Measurements from ENCODE around the gene SIRPA.

The SIRPA gene

DNA sequence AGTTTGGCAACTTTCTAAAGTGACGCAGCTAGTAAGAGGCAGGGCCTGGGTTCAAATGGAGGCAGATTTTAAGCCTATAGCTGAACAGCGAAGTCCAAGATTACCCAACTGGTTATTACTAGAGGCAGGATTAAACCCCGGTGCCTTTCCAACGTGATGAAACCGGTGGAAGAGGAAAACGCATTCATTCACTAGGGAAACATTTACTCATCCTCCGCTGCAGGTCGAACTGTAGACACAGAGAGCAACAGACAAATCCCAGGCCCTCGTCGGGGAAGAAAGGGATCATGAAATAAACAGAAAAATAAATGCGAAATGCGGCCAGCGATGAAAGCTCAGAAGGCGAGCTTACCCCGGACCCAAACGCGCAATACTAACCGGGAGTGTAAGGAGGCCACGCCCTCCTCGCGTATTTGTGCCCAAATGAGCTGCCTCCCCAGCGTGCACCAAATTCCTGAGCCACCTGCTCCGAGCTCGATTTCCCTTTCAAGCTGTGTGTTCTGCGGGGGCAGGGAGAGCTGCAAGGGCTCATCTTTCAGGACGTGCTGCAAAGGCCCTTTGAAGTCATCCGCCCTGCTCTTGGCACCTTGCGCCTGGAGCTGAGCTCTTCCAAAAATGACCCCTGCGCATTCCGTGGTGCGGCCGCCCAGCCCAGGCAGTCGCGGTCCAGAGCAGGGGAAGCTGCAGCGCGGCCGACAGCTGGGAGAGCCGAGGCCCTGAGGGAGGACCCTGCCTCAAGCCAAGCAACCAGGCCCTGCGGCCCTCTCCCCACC lies 51.7 kb downstream of the SIRPA start:
- peak in 2 of 56 donors; percentile 20 to 26 for DNase-seq

DNA sequence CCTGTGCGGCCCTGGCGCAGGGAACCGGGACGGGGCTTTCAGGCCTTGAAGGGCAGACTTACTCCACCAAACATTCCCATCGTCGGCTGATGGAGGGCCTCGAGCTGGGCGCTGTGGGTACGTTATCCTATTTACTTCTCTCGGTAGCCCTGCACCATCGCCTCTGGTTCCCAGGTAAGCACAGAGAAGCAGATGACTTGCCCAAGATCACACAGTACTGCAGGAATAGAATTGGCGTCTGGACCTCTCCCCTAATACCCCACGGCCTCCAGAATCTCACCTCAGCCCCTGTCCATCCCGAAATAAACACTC lies 52.3 kb downstream of the SIRPA start:
- no peak for DNase-seq

DNA sequence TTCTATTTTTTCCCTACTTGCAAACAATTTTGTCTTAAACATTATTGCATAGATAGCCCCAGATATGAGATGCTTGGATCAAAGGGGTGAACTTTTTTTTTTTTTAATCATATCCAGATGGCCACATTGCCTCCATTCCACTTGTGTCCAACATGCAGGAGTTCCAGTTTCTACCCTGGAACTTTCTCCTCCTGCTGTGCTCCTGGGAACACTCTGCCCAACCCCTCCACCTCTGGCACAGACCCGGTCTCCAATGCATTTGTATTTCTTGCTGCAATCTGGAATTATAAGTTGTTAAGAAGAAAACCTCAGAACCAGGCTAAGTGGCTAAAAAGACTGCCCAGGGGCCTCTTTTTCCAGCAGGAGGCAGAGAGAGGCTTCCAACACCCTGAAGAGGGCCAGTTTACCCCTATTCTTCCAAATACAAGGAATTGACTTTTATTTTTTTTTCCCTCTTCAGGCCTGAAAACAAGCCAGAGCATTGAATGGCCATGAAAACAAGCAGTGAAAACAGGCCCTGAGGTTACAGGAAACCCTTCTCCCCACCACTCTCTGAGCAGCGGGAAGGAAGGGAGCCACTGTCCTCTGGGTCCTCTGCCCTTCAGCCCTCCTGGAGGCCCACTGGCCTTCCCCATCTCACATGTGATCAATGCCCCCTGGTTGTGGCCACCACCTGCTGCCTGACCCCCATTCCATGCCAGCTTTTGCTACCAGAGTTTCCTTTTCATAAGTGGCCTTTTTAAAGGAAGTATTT lies 54.3 kb downstream of the SIRPA start:
- DNase-seq = peak in 12 of 56 donors; percentile 25 to 61 (median 44)

DNA sequence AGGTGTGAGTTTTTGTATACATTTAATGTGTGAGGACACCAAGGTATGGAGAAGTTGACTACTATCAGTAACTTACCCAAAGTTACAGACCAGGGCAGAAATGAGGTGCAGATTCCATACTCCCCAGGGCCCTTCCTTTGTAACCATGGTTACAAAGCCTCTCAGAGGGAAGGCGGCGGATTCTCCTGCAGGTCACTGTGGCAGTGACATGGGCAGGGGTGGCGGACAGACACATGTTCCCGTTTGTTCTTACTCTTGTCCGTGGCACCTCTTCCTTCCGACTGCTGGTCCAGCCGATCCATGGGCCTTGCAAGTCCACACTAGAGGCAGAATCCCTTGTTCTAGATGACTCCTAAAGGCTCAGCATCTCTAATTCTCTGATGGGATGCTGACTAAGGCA lies 55.6 kb downstream of the SIRPA start:
- no peak for DNase-seq

DNA sequence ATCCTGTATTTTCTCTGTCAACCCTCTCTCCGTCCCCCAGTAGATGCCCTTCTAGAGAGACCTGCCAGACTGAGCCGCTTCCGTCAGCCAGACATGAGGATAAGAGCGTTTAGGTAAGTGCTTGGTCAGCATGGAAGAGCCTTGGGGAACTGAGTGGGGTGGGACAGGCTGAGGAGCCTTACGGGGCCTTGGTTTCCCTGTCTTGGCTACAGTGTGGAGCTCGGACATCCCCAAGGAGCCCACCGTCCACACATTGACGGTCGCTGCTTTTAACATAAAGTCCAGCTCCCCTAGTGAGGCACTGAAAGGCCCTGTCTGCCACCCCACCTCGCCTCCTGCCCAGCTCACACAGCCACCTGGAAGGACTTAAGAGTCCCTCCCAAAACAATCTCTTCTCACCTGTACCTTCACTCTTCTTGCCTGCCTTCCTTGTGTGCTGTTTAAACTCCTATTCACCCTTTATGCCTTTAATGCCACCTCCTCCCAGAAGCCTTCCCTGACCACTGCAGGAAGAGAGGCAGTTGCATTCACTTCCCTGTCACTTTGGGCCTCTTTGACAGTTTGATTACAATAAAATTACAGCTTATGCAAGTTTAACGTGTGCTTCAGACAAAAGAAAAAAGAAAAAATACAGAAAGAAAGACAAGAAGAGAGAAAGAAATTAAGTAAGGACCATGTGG lies 56.4 kb downstream of the SIRPA start:
- no peak for DNase-seq

DNA sequence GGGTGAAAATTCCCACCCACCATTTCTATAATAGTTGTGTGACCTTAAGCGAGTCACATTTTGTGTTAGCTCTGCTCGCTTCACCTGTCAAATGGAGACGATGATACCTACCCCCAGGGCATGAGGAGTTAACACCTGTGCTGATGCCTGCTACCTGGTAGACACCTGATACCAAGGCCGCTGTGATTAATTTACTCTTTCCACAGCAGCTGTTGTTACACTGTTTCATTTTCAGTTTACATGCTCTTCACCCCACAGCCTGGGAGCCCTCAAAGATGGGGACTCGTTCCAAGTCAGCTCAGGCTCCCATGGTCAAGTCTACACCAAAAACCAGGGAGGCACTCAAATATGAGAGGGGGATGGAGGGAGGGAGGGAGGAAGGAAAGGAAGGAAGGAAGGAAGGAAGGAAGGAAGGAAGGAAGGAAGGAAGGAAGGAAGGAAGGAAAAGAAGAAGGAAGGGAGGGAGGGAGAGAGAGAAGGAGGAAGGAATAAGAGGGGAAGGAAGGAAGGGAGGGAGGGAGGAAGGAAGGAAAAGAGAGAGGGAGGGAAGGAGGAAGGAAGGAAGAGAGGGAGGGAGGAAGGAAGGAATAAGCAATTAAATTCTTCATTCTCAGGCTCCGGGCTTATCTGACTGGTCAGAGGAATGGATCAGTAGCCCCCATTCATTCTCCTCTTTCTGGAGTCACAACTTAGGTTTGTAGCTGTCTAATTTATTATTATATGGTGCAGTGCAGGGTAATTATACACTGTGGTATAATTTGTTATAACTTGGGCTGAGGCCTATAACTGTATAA lies 57.7 kb downstream of the SIRPA start:
- DNase-seq = no peak

DNA sequence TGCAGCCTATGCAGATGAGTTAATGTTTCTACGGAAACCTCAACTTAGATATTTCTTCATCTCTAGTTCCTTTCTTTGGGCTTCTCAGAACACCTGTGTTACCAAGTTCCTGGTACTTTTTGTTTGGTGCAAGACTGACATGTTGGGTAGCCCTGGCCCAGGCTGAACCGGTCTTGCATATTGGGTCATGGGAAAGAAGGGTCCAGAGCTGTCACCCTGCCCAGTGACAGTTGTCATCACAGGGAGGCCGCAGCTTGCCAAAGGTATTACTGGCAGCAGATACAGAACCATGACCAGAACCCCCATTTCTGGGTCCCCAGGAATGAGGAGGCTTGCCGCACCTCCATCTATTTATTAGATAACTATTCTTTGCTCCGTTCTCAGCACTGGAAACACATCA lies 58.4 kb downstream of the SIRPA start:
- no peak for DNase-seq

DNA sequence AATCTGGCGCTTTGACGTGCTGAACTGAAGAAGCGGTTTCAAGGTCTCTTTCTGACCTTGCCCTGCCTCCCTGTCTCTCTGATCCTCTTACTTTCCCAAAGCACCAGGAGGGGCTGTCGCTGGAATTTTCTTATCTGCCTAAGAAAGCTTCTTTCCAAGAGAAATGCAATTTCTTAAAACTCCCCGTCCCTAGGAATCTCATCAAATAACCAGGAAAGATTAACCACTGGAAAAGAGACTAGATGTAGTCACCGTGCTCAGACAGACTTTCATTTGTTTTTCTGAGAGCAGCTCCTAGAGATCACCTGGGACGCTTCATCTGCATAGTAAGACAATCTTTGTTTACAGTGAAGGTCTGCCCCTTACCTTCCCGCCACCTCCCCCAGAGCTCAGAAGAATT lies 60.0 kb downstream of the SIRPA start:
- DNase-seq = no peak

DNA sequence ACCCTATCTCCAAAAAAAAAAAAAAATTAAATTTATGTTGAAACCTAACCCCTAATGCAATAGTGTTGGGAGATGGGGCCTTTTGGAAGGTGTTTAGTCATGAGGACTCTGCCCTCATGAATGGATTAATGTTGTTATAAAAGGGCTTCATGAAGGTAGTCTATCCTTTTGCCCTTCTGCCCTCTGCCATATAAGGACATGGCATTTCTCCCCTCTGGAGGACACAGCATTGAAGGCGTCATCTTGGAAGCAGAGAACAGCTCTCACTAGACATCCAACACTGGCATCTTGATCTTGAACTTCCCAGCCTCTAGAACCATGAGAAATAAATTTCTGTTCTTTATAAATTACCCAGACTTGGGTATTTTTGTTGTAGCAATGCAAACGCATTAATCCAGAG lies 63.2 kb downstream of the SIRPA start:
- no peak for DNase-seq

DNA sequence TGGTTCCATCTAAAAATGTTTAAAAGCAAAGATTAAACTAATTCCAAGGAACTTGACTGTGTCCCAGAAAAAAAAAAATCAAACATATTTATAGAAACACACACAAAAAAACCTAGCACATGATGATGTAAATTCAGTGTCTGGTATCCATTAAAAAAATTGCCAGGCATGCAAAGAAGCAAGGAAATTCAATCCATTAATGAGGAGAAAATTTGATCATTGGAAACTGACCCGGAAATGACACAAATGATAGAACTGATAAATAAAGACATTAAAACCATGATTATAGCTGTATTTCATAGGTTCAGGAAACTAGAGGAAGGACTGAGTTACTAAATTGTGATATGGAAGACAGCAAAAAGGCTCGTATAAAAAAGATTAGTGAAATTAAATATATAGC lies 63.9 kb downstream of the SIRPA start:
- no peak for DNase-seq

DNA sequence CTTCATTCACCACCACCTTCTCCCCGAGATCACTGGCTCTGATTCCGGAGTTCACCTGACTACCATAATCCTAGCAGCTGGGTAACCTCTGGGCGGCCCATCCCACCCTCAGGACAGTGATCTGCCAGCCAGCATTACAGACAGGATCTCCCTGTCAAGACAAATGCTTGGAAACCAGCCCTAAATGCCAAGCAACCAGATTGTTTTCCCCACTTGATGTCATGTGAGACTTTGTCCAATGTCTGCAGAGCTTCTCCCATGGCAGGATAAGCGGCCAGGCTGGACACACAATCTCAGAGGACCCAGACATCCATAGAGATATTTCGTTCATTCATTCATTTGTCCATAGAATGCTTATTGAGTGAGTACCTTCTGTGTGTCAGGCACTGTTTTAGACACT lies 66.2 kb downstream of the SIRPA start:
- no peak for DNase-seq

DNA sequence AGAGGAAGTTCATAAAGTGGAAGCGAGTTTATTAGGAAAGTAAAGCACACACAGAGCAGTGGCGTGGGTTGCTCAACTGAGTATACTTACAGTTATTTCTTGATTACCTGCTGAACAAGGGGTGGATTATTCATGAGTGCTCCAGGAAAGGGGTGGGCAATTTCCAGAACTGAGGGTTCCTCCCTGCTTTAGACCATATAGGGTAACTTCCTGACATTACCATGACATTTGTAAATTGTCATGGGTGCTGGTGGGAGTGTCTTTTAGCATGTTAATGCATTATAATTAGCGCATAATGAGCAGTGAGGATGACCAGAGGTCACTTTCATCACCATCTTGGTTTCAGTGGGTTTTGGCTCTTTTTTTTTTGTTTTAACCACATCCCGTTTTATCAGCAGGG lies 68.9 kb downstream of the SIRPA start:
- DNase-seq = no peak

DNA sequence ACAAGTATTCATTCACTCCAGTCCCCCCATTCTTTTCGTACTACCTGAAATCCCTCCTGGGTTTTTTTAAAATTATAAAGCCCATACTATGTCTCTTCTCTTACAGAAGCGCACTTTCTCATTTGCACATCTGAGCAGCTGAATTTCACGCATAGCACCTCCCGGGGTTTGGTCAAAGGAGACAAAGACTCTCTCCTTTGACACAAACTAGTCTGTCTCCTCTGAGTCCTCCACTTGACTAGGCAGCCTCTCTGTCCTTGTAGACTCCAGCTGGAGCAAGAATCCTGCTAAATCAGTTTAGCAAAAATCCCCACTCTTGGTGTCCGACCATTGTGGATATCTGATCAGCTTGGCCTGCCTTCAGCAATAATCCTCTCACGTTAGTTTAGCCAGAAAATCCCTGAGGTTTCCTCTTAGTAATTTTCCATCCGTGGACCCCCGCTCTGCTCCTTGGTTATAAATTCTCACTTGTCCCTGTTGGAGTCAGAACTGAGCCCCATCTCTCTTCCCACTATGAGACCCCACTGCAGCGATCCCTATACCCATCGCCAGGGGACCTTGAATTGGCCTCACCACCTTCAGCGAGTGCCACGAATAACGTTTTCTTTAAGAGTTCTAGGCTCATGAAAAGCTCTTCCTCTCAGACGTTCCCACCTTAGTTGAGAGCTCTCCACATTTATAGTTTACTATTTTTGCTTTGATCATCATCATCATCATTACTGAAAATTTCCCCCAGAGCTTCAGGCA lies 69.6 kb downstream of the SIRPA start:
- DNase-seq = no peak

DNA sequence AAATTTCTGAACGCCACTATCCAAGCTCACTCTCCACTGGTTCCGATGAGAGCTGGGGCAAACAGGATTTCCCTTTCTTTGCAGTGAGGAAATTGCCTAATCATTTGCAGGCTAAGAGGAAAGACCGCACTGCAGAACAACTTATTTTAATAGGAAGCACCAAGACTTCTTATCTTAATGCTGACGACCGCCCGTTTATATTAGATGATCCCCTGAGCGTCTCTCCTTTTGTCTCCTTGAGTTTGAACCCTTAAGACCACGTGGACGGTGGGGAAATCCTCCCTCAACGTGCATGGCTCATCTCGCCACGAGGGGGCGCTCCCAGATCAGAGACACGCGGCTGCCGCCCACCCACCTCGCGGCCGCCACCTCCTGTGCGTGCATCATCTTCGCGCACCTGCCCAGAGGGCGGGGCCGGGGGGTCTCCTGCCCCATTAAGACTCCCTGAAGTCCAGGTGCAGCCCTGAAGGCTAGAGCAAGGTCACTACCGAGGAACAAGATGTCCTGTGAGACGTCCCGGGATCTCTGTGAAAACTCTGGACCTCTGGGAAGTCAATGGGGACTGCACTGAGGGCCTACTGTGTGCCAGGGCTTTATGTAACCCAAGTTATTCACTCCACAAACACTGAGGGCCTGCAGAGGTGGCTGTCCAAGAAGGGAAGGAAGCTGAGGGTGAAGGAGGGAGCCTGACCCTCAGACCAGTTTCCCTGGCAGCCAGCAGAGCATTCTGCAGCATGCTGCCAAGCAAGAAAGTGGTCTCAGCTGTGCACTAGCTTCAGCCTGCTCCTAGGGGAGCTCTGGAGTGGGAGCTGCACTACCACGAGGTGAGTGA lies 70.5 kb downstream of the SIRPA start:
- DNase-seq = peak in 51 of 56 donors; percentile 19 to 87 (median 57)

DNA sequence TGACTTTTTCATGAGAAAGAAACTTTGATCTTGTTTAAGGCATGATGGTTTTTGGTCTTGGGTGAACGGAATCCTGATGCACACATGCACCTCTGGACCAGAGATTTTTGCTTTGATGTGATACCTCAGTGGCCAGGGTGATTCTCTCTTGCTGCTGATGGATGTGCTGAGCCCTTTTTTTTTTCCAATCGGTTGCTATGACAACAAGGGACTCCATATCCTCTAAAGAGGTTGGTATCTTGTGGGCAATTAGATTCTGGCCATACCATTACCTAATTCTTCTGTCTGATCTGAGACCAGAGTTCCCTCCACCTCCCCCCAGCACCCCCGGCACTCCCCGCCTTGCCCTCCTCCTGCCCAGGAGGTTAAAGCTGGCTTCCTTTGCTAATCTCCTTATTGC lies 73.8 kb downstream of the SIRPA start:
- no peak for DNase-seq

DNA sequence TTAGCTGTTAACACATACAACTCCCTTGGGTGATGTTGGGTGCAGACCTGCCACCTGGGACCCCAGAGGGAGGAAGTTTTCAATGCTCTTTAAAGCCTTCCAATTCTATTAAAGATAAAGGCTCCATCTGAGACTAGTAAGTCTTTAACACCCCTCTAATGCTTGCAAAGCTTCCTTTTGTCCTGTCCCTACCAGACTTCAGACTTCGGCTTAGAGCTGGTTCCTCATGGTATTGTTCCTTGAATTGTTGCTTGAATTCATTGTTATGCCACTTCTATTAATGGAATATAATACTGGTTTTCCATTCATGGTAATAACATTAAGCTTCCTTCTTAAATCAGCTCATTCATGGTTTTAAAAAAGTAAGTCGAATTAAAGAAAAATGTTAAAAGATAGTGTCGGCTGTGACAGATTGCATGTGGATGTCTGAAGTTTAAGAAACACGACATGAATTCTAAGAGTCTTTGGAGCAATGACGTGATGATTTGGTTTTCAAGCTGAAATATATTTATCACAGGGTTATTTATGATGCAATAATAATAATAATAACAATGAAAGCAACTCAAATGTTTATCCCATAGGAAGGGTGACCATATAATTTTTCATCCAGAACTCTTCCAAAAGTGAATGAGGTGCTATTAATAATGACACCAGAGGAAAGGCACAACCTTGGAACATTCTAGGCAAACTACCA lies 76.8 kb downstream of the SIRPA start:
- no peak for DNase-seq

DNA sequence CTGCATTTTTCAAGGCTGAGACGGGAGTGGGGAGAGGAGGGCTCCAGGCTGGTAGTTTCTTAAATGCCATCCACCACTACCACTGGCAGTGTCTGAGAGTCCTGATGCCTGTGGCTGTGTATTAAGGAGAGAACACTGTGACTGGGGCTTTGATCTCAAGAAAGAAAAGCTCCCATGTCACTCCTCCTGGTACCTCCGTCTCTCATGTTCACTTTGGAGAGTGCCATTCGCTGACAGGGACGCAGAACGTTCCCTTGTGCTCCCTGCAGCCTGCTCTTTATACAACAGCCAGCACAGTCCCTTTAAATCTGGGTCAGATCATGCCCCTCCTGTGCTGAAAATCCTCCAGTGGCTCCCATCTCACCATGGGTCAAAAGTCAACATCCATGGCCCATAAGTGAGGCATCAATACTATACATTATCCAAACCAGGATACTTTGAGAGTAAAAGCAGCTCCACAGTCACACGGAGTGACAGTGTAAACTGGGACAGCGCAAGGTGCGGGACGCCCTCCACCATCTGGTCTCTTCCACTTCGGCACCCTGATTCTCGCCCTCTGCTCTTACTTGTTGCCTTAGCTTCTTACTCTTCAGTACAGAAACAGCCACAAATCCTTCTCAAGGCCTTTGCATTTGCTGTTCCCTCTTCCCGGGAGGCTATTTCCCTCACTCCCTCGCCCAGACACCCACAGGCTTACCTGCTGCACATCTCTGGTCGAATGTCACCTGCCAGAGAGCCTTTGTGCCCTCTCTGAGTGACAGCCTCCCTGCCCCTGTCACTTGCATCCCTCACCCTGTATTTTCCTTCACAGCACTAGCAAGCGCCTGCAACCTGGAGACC lies 78.6 kb downstream of the SIRPA start:
- no peak for DNase-seq

DNA sequence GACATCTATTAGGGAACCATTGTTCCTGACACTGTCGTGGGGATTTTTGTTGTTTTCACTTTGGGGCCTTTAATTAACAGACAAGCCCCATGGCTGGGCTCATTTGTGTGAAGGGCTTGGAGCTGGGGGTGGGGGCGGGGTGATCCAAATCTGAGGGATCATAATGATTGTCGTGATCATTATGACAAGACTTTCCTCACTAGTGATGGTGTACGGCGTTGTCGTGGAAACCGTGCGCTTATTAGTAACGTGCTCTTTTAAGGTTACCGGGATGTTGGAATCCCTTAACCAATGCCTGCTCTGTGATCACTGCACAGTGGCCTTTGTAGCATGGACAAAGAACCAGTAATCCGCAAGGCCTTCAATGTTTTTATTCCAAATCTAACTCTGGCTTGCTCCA lies 80.1 kb downstream of the SIRPA start:
- no peak for DNase-seq
